ENCODE results near the gene MMEL1. TPM values are rescaled to one million over a fixed set of nuclear protein-coding genes. Genes with fewer than 3 reads are reported as not detected.
A peak's percentile ranks its signal among the peaks of the same experiment; 100 is the strongest.

Gene MMEL1
- total and polyA plus RNA-seq, 2 of the 13 experiments (the other 11 are each of a cell fraction or from before 2014, with no cell fraction given): 0.48 TPM; not detected in 1

- TF ChIP-seq ZNF788 (CRISPR knock-in tag; IDR thresholded peaks at IDR 0.05; ENCODE audit: borderline replicate concordance): no peak
- no peak for TF ChIP-seq ATF7 (IDR thresholded peaks at IDR 0.05)
- TF ChIP-seq ATF7 (CRISPR knock-in tag; IDR thresholded peaks at IDR 0.05): no peak
- TF ChIP-seq ZNF792 (CRISPR knock-in tag; IDR thresholded peaks at IDR 0.05): no peak; the same call in 1 of the 2 replicates
- no peak for TF ChIP-seq SOX6 (IDR thresholded peaks at IDR 0.05)
- no peak for TF ChIP-seq SOX6 (CRISPR knock-in tag; IDR thresholded peaks at IDR 0.05)
- peak; percentile 50; the same call in 1 of the 2 replicates for TF ChIP-seq SIN3A (IDR thresholded peaks at IDR 0.05; ENCODE audit: borderline replicate concordance, low read depth, low read length)
- peak; percentile 80 for TF ChIP-seq RAD51 (IDR thresholded peaks at IDR 0.05; ENCODE audit: borderline replicate concordance)
- peak; percentile 63; the same call in 1 of the 2 replicates for TF ChIP-seq TBX2 (CRISPR knock-in tag; IDR thresholded peaks at IDR 0.05; ENCODE audit: borderline replicate concordance)
- no peak for TF ChIP-seq IKZF1 (IDR thresholded peaks at IDR 0.05)
- no peak for TF ChIP-seq SSRP1 (CRISPR knock-in tag; IDR thresholded peaks at IDR 0.05)
- no peak for TF ChIP-seq ZNF225 (CRISPR knock-in tag; IDR thresholded peaks at IDR 0.05)
- TF ChIP-seq KDM4B (CRISPR knock-in tag; IDR thresholded peaks at IDR 0.05): no peak
- no peak for TF ChIP-seq PHF20 (CRISPR knock-in tag; IDR thresholded peaks at IDR 0.05)
- TF ChIP-seq EZH2 (conservative IDR thresholded peaks at IDR 0.05; ENCODE audit: low read depth, low read length): no peak
- TF ChIP-seq RFXANK (CRISPR knock-in tag; IDR thresholded peaks at IDR 0.05): no peak
- 0 out of 2 replicates have a peak, but pooled peaks have one; percentile 51 for TF ChIP-seq KLF6 (CRISPR knock-in tag; IDR thresholded peaks at IDR 0.05)
- no peak for TF ChIP-seq HBP1 (CRISPR knock-in tag; IDR thresholded peaks at IDR 0.05; ENCODE audit: low read depth)
- TF ChIP-seq ZBTB38 (CRISPR knock-in tag; IDR thresholded peaks at IDR 0.05): peak; percentile 34; the same call in 1 of the 2 replicates
- TF ChIP-seq ZMAT5 (CRISPR knock-in tag; IDR thresholded peaks at IDR 0.05; ENCODE audit: borderline replicate concordance, low read depth): no peak
- TF ChIP-seq JUNB (CRISPR knock-in tag; IDR thresholded peaks at IDR 0.05; ENCODE audit: borderline replicate concordance): no peak
- TF ChIP-seq ZNF563 (CRISPR knock-in tag; IDR thresholded peaks at IDR 0.05): peak; percentile 83; the same call in 1 of the 2 replicates
- 0 out of 2 replicates have a peak, but pooled peaks have one; percentile 4 for TF ChIP-seq IKZF5 (CRISPR knock-in tag; IDR thresholded peaks at IDR 0.05)
- 0 out of 2 replicates have a peak, but pooled peaks have one; percentile 15 for TF ChIP-seq ZMYM4 (CRISPR knock-in tag; IDR thresholded peaks at IDR 0.05)
- no peak for TF ChIP-seq ZNF609 (CRISPR knock-in tag; IDR thresholded peaks at IDR 0.05; ENCODE audit: borderline replicate concordance)
These were observed 86.9 kb downstream of the MMEL1 start (continued) for GRCh38 chr1:2545754-2546514.

Measured in HepG2 (cell line).